DMS153 treated with DMSO at 0.1 percent for 48 hours (cell line): Measurements from ENCODE around the gene CFD.
"Not testable (repeated sequence)": the region's sequence is repeated elsewhere in the genome, so short reads cannot be mapped to it uniquely, and the experiment has no call there.

Experiments
- DNase-seq: peaks from one replicate; lab custom pipeline; 2025; ENCODE audit not compliant: unreplicated experiment; lab: John Stamatoyannopoulos, UW

The CFD gene

GRCh38 chr19:852136-853013, 7.1 kb upstream of the CFD start, which contains the start of gene ELANE:
ELANE (plus strand) TSS chr19:852303; CDS start chr19:852329, 26 bp downstream.
- no peak for DNase-seq

- DNase-seq = no peak
Observed at GRCh38 chr19:853014-853585, 6.4 kb upstream of the CFD start.

- not testable (repeated sequence) for DNase-seq
Observed at GRCh38 chr19:853614-854220, 5.7 kb upstream of the CFD start.

- DNase-seq = no peak
Observed at GRCh38 chr19:854549-854948, 4.9 kb upstream of the CFD start.

- DNase-seq = no peak
Observed at GRCh38 chr19:855142-855541, 4.3 kb upstream of the CFD start.

- no peak for DNase-seq
Observed at GRCh38 chr19:855566-856120, 3.8 kb upstream of the CFD start.

GRCh38 chr19:858284-858683, 1.2 kb upstream of the CFD start:
- no peak for DNase-seq

- DNase-seq = no peak
Observed at GRCh38 chr19:861141-861755, 1.8 kb downstream of the CFD start.

- DNase-seq = peak; percentile 28
Observed at GRCh38 chr19:861756-862580, 2.5 kb downstream of the CFD start.

- DNase-seq = no peak
Observed at GRCh38 chr19:862581-863314, 3.3 kb downstream of the CFD start.

GRCh38 chr19:863315-863620, 3.8 kb downstream of the CFD start:
- DNase-seq = no peak

- DNase-seq = no peak
Observed at GRCh38 chr19:866769-867300, 7.4 kb downstream of the CFD start.

GRCh38 chr19:867301-867793, 7.9 kb downstream of the CFD start:
- no peak for DNase-seq

GRCh38 chr19:867855-868457, 8.5 kb downstream of the CFD start:
- DNase-seq = no peak

- DNase-seq = no peak
Observed at GRCh38 chr19:868458-869244, 9.2 kb downstream of the CFD start.

GRCh38 chr19:869245-870177, 10.0 kb downstream of the CFD start:
- DNase-seq = no peak

- DNase-seq = no peak
Observed at GRCh38 chr19:870314-870713, 10.8 kb downstream of the CFD start.
